SU-DHL-6 (cell line): Measurements from ENCODE around the gene FIBIN.

Experiments
- H2AFZ ChIP-seq: fragments of 200-600 bp; sonication (generic); 2 replicates; pipeline ENCODE4 v1.6.1; 2014; ENCODE audit warnings: low read depth, mild to moderate bottlenecking, moderate library complexity, mixed read lengths, antibody characterized with exemption, low read length; ENCODE audit not compliant: severe bottlenecking
- H3F3A ChIP-seq: fragments of 200-600 bp; shearing (Covaris generic); 2 replicates; pipeline ENCODE4 v1.6.0; 2016; ENCODE audit warnings: antibody characterized with exemption, mild to moderate bottlenecking; ENCODE audit not compliant: insufficient read depth
- H3K27ac ChIP-seq: fragments of 200-600 bp; sonication (generic); 2 replicates; pipeline ENCODE4 v1.5.1; 2016; ENCODE audit warnings: low read depth, mild to moderate bottlenecking, low read length, moderate library complexity, mixed read lengths
- H3K27me3 ChIP-seq: fragments of 200-600 bp; sonication (generic), shearing (Covaris generic); 2 replicates; pipeline ENCODE4 v1.6.0; 2014; ENCODE audit warnings: mild to moderate bottlenecking, low read length
- H3K36me3 ChIP-seq: fragments of 200-600 bp; sonication (generic); 2 replicates; pipeline ENCODE4 v1.6.1; 2014; ENCODE audit warnings: mild to moderate bottlenecking, low read length, mixed read lengths
- H3K4me2 ChIP-seq: fragments of 300-600, 200-600 bp; shearing (Covaris generic), sonication (generic); 2 replicates; pipeline ENCODE4 v1.6.0; 2014; ENCODE audit warnings: low read length, low read depth, mild to moderate bottlenecking; ENCODE audit not compliant: poor library complexity, severe bottlenecking
- H3K4me3 ChIP-seq: fragments of 200-600 bp; sonication (generic); 2 replicates; pipeline ENCODE4 v1.5.1; 2014; ENCODE audit warnings: antibody characterized with exemption, low read length, mild to moderate bottlenecking, mixed read lengths; ENCODE audit not compliant: insufficient read depth, poor library complexity, severe bottlenecking
- H3K79me2 ChIP-seq: fragments of 200-600 bp; sonication (generic); 2 replicates; pipeline ENCODE4 v1.6.1; 2014; ENCODE audit warnings: mild to moderate bottlenecking, low read length, moderate library complexity; ENCODE audit not compliant: insufficient read depth
- H3K9ac ChIP-seq: fragments of 200-600 bp; sonication (generic); 2 replicates; pipeline ENCODE4 v1.7.0; 2014; ENCODE audit warnings: mild to moderate bottlenecking, low read length
- H3K9me2 ChIP-seq: fragments of 200-600 bp; sonication (generic); replicated peaks from 2 replicates; pipeline ENCODE4 v1.6.1; 2014; ENCODE audit warnings: low read length; ENCODE audit not compliant: insufficient read depth
- H3K9me3 ChIP-seq: fragments of 200-600 bp; sonication (generic); 2 replicates; pipeline ENCODE4 v1.6.1; 2014; ENCODE audit warnings: low read length, mixed read lengths; ENCODE audit not compliant: insufficient read depth
- H4K20me1 ChIP-seq: fragments of 200-600 bp; sonication (generic); 2 replicates; pipeline ENCODE4 v1.6.1; 2014; ENCODE audit warnings: low read depth, mild to moderate bottlenecking, antibody characterized with exemption, low read length, moderate library complexity, mixed read lengths
- CTCF ChIP-seq: fragments of 200-600 bp; sonication (generic); IDR thresholded peaks from one replicate; pipeline ENCODE4 v1.5.1; 2017; ENCODE audit warnings: antibody characterized with exemption, mild to moderate bottlenecking, low read length, moderate library complexity; ENCODE audit not compliant: insufficient read depth, poor library complexity, severe bottlenecking
- EZH2phosphoT487 ChIP-seq: fragments of 200-600 bp; sonication (generic), shearing (Covaris generic); conservative IDR thresholded peaks from 2 replicates; pipeline ENCODE4 v1.6.1; 2018; ENCODE audit warnings: mild to moderate bottlenecking, antibody characterized with exemption, low read length, moderate library complexity, mixed read lengths

Gene FIBIN

GRCh38 chr11:27008811-27009535 is 15.1 kb downstream of the FIBIN start:
- no peak overlapping the region for H3K27ac ChIP-seq
- H4K20me1 ChIP-seq: no peaks in the 10 kb centered on the region
- no peaks in the 10 kb centered on the region for H3K36me3 ChIP-seq
- no peaks in the 10 kb centered on the region for H3K79me2 ChIP-seq
- no peaks in the 10 kb centered on the region for H3K27me3 ChIP-seq
- no peak overlapping the region for H2AFZ ChIP-seq
- no peak overlapping the region for H3K4me2 ChIP-seq
- no peaks in the 10 kb centered on the region for H3F3A ChIP-seq
- H3K9ac ChIP-seq: no peak overlapping the region
- H3K4me3 ChIP-seq: no peak overlapping the region
- no peaks in the 10 kb centered on the region for H3K9me3 ChIP-seq
- TF ChIP-seq EZH2phosphoT487 (no peak), CTCF (no peak)
- H3K9me2 ChIP-seq: no peaks in the 10 kb centered on the region

GRCh38 chr11:27011560-27012233 is 17.8 kb downstream of the FIBIN start:
- Histone ChIP-seq H3K27ac (no peak overlapping the region), H4K20me1 (no peaks in the 10 kb centered on the region), H3K79me2 (no peaks in the 10 kb centered on the region), H3K4me3 (no peak overlapping the region), H3K9ac (no peak overlapping the region), H3F3A (no peaks in the 10 kb centered on the region), H3K9me2 (no peaks in the 10 kb centered on the region), H3K27me3 (no peaks in the 10 kb centered on the region), H2AFZ (no peak overlapping the region), H3K9me3 (no peaks in the 10 kb centered on the region), H3K4me2 (no peak overlapping the region), H3K36me3 (no peaks in the 10 kb centered on the region)
- TF ChIP-seq EZH2phosphoT487: no peak
- TF ChIP-seq CTCF: no peak

- H3K9ac ChIP-seq: no peak overlapping the region
Observed at GRCh38 chr11:27012234-27012921, 18.5 kb downstream of the FIBIN start.

More at GRCh38 chr11:27012234-27012921, 18.5 kb downstream of the FIBIN start:
- TF ChIP-seq CTCF: no peak
- Histone ChIP-seq H3K9me3 (no peaks in the 10 kb centered on the region), H3K36me3 (no peaks in the 10 kb centered on the region), H3K9me2 (no peaks in the 10 kb centered on the region), H3K27ac (no peak overlapping the region), H4K20me1 (no peaks in the 10 kb centered on the region), H3K4me3 (no peak overlapping the region), H3K79me2 (no peaks in the 10 kb centered on the region), H3K27me3 (no peaks in the 10 kb centered on the region), H2AFZ (no peak overlapping the region), H3K4me2 (no peak overlapping the region), H3F3A (no peaks in the 10 kb centered on the region)
